Measurements from ENCODE around the gene IFT27.

Gene IFT27

GRCh38 chr22:36746375-36746970 is 29.4 kb downstream of the IFT27 start:
- Mint-ChIP-seq H3K36me3 (no peaks in the 10 kb centered on the region), H3K4me3 (no peak overlapping the region), H3K4me1 (ENCODE audit: low read depth) (no peaks in the 10 kb centered on the region), H3K27me3 (no peaks in the 10 kb centered on the region), H3K9me3 (ENCODE audit: low read depth) (no peaks in the 10 kb centered on the region), H3K27ac (no peak overlapping the region)

GRCh38 chr22:36745301-36745995 is 30.5 kb downstream of the IFT27 start:
- no peaks in the 10 kb centered on the region for H3K36me3 Mint-ChIP-seq
- no peaks in the 10 kb centered on the region for H3K9me3 Mint-ChIP-seq (ENCODE audit: low read depth)
- H3K27ac Mint-ChIP-seq: no peak overlapping the region
- no peak overlapping the region for H3K4me3 Mint-ChIP-seq
- no peaks in the 10 kb centered on the region for H3K27me3 Mint-ChIP-seq
- H3K4me1 Mint-ChIP-seq (ENCODE audit: low read depth): no peaks in the 10 kb centered on the region

GRCh38 chr22:36744791-36745190 is 31.1 kb downstream of the IFT27 start:
- Mint-ChIP-seq H3K27me3 (peaks cover 2% of the 10 kb centered on the region), H3K4me3 (no peak overlapping the region), H3K4me1 (ENCODE audit: low read depth) (no peaks in the 10 kb centered on the region)

GRCh38 chr22:36744413-36744765 is 31.5 kb downstream of the IFT27 start:
- Mint-ChIP-seq H3K36me3 (no peaks in the 10 kb centered on the region), H3K27me3 (peaks cover 2% of the 10 kb centered on the region), H3K9me3 (ENCODE audit: low read depth) (no peaks in the 10 kb centered on the region), H3K4me1 (ENCODE audit: low read depth) (no peaks in the 10 kb centered on the region), H3K4me3 (no peak overlapping the region), H3K27ac (no peak overlapping the region)

More at GRCh38 chr22:36744791-36745190, 31.1 kb downstream of the IFT27 start:
- no peak overlapping the region for H3K27ac Mint-ChIP-seq
- no peaks in the 10 kb centered on the region for H3K9me3 Mint-ChIP-seq (ENCODE audit: low read depth)
- H3K36me3 Mint-ChIP-seq: no peaks in the 10 kb centered on the region

- H3K36me3 Mint-ChIP-seq: no peaks in the 10 kb centered on the region
These were observed 32.1 kb downstream of the IFT27 start for GRCh38 chr22:36743591-36744412.

GRCh38 chr22:36743011-36743410 is 32.9 kb downstream of the IFT27 start:
- Mint-ChIP-seq H3K4me3 (no peak overlapping the region), H3K27me3 (peaks cover 10% of the 10 kb centered on the region), H3K27ac (no peak overlapping the region), H3K4me1 (ENCODE audit: low read depth) (no peaks in the 10 kb centered on the region), H3K36me3 (no peaks in the 10 kb centered on the region), H3K9me3 (ENCODE audit: low read depth) (no peaks in the 10 kb centered on the region)

More at GRCh38 chr22:36743591-36744412, 32.1 kb downstream of the IFT27 start:
- Mint-ChIP-seq H3K4me1 (ENCODE audit: low read depth) (no peaks in the 10 kb centered on the region), H3K27ac (no peak overlapping the region), H3K27me3 (peaks cover 6% of the 10 kb centered on the region), H3K4me3 (no peak overlapping the region), H3K9me3 (ENCODE audit: low read depth) (no peaks in the 10 kb centered on the region)

- peaks cover 10% of the 10 kb centered on the region for H3K27me3 Mint-ChIP-seq
- no peaks in the 10 kb centered on the region for H3K9me3 Mint-ChIP-seq (ENCODE audit: low read depth)
- H3K36me3 Mint-ChIP-seq: no peaks in the 10 kb centered on the region
- H3K4me1 Mint-ChIP-seq (ENCODE audit: low read depth): no peaks in the 10 kb centered on the region
- H3K27ac Mint-ChIP-seq: no peak overlapping the region
- no peak overlapping the region for H3K4me3 Mint-ChIP-seq
These were observed 34.0 kb downstream of the IFT27 start for GRCh38 chr22:36741968-36742367.

- no peaks in the 10 kb centered on the region for H3K36me3 Mint-ChIP-seq
- no peak overlapping the region for H3K27ac Mint-ChIP-seq
- H3K27me3 Mint-ChIP-seq: peaks cover 13% of the 10 kb centered on the region
- H3K4me3 Mint-ChIP-seq: no peak overlapping the region
- no peaks in the 10 kb centered on the region for H3K9me3 Mint-ChIP-seq (ENCODE audit: low read depth)
- H3K4me1 Mint-ChIP-seq (ENCODE audit: low read depth): no peaks in the 10 kb centered on the region
These were observed 34.6 kb downstream of the IFT27 start for GRCh38 chr22:36741204-36741793.

- Mint-ChIP-seq H3K27ac (no peak overlapping the region), H3K27me3 (peaks cover 13% of the 10 kb centered on the region), H3K4me3 (no peak overlapping the region), H3K9me3 (ENCODE audit: low read depth) (no peaks in the 10 kb centered on the region), H3K36me3 (no peaks in the 10 kb centered on the region), H3K4me1 (ENCODE audit: low read depth) (no peaks in the 10 kb centered on the region)
These were observed 35.2 kb downstream of the IFT27 start for GRCh38 chr22:36740716-36741115.

GRCh38 chr22:36739185-36739584 is 36.7 kb downstream of the IFT27 start:
- no peak overlapping the region for H3K4me3 Mint-ChIP-seq

GRCh38 chr22:36738416-36739020 is 37.4 kb downstream of the IFT27 start:
- no peak overlapping the region for H3K27ac Mint-ChIP-seq
- no peak overlapping the region for H3K4me3 Mint-ChIP-seq
- no peaks in the 10 kb centered on the region for H3K9me3 Mint-ChIP-seq (ENCODE audit: low read depth)
- H3K27me3 Mint-ChIP-seq: peaks cover 20% of the 10 kb centered on the region
- no peaks in the 10 kb centered on the region for H3K4me1 Mint-ChIP-seq (ENCODE audit: low read depth)
- no peaks in the 10 kb centered on the region for H3K36me3 Mint-ChIP-seq

More at GRCh38 chr22:36739185-36739584, 36.7 kb downstream of the IFT27 start:
- Mint-ChIP-seq H3K9me3 (ENCODE audit: low read depth) (no peaks in the 10 kb centered on the region), H3K36me3 (no peaks in the 10 kb centered on the region), H3K4me1 (ENCODE audit: low read depth) (no peaks in the 10 kb centered on the region), H3K27ac (no peak overlapping the region), H3K27me3 (peaks cover 19% of the 10 kb centered on the region)

GRCh38 chr22:36737776-36738175 is 38.1 kb downstream of the IFT27 start:
- no peaks in the 10 kb centered on the region for H3K36me3 Mint-ChIP-seq
- H3K4me1 Mint-ChIP-seq (ENCODE audit: low read depth): no peaks in the 10 kb centered on the region
- no peak overlapping the region for H3K4me3 Mint-ChIP-seq

GRCh38 chr22:36736701-36737320 is 39.1 kb downstream of the IFT27 start:
- H3K4me1 Mint-ChIP-seq (ENCODE audit: low read depth): no peaks in the 10 kb centered on the region
- peaks cover 22% of the 10 kb centered on the region for H3K27me3 Mint-ChIP-seq
- no peak overlapping the region for H3K4me3 Mint-ChIP-seq
- H3K36me3 Mint-ChIP-seq: no peaks in the 10 kb centered on the region
- H3K27ac Mint-ChIP-seq: no peak overlapping the region
- H3K9me3 Mint-ChIP-seq (ENCODE audit: low read depth): no peaks in the 10 kb centered on the region

More at GRCh38 chr22:36737776-36738175, 38.1 kb downstream of the IFT27 start:
- Mint-ChIP-seq H3K27ac (no peak overlapping the region), H3K9me3 (ENCODE audit: low read depth) (no peaks in the 10 kb centered on the region), H3K27me3 (peaks cover 21% of the 10 kb centered on the region)

Measured in activated naive CD8-positive, alpha-beta T cell (primary cell).